ENCODE results near the gene CYP26C1. TPM values are rescaled to one million over a fixed set of nuclear protein-coding genes. Genes with fewer than 3 reads are reported as not detected.

The CYP26C1 gene
- total RNA-seq, 1 donor from 2014 or later = under 0.01 TPM

DNA sequence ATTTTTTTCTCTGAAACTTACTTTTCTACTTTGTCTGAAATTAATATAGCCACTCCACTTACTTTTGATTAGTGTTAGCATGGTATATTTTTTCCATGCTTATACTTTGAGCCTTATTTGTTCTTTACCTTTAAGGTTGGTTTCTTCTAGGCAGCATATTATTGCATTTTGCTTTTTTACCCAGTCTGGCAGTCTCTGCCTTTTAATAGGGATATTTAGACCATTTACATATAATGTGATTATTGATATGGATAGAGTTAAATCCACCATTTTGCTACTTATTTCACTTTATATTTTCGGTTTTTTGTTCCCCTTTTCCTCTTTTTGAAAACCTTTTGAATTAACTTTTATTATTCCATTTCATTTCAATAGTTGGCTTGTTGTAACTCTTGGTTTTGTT, 43.4 kb downstream of the CYP26C1 start:
- Histone ChIP-seq H3K36me3 (ENCODE audit: control insufficient read depth, insufficient read depth, low read length) (no peaks in the 10 kb centered on the region), H3K27me3 (ENCODE audit: control insufficient read depth, insufficient read depth, low read length) (no peaks in the 10 kb centered on the region), H3K4me3 (ENCODE audit: low read depth, low read length) (no peak overlapping the region)
- TF ChIP-seq, protein P1, sequence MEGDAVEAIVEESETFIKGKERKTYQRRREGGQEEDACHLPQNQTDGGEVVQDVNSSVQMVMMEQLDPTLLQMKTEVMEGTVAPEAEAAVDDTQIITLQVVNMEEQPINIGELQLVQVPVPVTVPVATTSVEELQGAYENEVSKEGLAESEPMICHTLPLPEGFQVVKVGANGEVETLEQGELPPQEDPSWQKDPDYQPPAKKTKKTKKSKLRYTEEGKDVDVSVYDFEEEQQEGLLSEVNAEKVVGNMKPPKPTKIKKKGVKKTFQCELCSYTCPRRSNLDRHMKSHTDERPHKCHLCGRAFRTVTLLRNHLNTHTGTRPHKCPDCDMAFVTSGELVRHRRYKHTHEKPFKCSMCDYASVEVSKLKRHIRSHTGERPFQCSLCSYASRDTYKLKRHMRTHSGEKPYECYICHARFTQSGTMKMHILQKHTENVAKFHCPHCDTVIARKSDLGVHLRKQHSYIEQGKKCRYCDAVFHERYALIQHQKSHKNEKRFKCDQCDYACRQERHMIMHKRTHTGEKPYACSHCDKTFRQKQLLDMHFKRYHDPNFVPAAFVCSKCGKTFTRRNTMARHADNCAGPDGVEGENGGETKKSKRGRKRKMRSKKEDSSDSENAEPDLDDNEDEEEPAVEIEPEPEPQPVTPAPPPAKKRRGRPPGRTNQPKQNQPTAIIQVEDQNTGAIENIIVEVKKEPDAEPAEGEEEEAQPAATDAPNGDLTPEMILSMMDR (IDR thresholded peaks at IDR 0.05; ENCODE audit: insufficient read depth, low read length, severe bottlenecking) = no peak
- FAIRE-seq (no peak), DNase-seq (ENCODE audit: low read depth) (no peak)

- DNase-seq (ENCODE audit: low read depth) (no peak), FAIRE-seq (no peak)
- TF ChIP-seq, protein P1 (IDR thresholded peaks at IDR 0.05; ENCODE audit: insufficient read depth, low read length, severe bottlenecking) = no peak
- Histone ChIP-seq H3K4me3 (ENCODE audit: low read depth, low read length) (no peak overlapping the region), H3K36me3 (ENCODE audit: control insufficient read depth, insufficient read depth, low read length) (no peaks in the 10 kb centered on the region), H3K27me3 (ENCODE audit: control insufficient read depth, insufficient read depth, low read length) (no peaks in the 10 kb centered on the region)
Measured at GRCh38 chr10:93106631-93107072, 46.1 kb downstream of the CYP26C1 start.

DNA sequence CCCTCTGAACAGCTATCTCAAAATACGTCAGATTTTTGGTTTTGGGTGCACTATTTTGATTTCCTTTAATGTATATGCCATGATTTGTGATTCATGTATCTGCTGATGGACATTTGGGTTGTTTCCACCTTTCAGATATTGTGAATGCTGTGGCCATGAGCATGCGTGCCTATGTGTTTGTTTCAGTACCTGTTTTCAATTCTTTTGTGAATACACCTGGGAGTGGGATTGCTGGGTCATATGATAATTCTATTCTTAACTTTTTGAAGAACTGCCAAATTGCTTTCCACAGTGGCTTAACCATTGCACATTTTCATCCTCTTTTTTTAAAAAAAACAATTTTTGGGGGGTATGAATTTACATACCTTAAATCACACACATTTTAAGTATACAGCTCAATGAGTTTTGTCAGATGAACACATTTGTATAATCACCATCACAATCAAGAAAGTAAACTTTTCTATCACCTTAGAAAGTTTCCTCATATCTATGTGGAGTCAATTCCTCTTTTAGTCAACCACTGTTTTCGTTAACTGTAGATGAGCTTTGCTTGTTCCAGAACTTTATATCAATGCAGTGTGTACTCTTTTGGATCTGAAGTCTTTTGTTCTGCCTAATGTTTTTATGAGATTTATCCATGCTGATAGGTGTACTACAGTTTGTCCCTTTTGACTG, 50.0 kb downstream of the CYP26C1 start:
- Histone ChIP-seq H3K4me3 (ENCODE audit: low read depth, low read length) (no peak overlapping the region), H3K27me3 (ENCODE audit: control insufficient read depth, insufficient read depth, low read length) (peaks cover 7% of the 10 kb centered on the region), H3K36me3 (ENCODE audit: control insufficient read depth, insufficient read depth, low read length) (no peaks in the 10 kb centered on the region)
- TF ChIP-seq, protein P1 (IDR thresholded peaks at IDR 0.05; ENCODE audit: insufficient read depth, low read length, severe bottlenecking) = no peak
- no peak for FAIRE-seq
- DNase-seq (ENCODE audit: low read depth) = no peak

GRCh38 chr10:93113042-93113441, 52.4 kb downstream of the CYP26C1 start:
- no peak for FAIRE-seq

DNA sequence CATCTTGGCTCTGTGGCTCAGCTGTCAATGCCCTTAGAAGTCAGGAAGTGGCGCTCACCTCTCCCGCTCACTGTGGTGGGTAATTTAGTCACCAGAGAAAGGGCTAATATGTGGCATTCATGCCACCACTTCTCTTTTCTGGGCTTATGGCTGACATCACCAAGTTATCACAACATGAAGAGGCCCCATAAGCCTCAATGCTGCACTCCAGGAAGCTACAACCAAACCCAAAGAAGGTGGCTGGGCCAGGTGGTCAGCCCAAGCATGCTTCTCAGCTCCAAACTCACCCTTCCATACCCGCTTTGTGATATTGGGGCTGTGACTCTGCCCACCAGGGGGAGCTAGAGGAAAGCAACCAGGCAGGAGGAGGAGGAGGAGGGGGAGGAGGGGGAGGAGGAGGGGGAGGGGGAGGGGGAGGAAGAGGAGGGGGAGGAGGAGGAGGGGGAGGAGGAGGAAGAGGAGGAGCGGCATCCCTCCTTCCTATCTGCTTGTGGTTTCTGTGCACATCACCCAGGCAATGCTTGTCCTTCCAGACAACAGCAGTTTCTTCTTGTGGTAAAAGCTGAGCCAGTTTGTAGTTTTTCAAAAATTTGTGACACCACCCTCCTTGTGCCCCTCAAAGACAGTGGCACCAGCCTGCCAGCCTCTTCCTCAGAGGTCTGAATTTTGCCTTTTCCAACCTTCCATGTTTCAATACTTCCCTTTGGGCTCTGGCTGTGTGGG, 55.2 kb downstream of the CYP26C1 start:
- FAIRE-seq (no peak), DNase-seq (ENCODE audit: low read depth) (peak; percentile 44)
- TF ChIP-seq, protein P1 (IDR thresholded peaks at IDR 0.05; ENCODE audit: insufficient read depth, low read length, severe bottlenecking) = peak; percentile 60
- peaks cover 9% of the 10 kb centered on the region for H3K27me3 ChIP-seq (ENCODE audit: control insufficient read depth, insufficient read depth, low read length)
- H3K4me3 ChIP-seq (ENCODE audit: low read depth, low read length) = no peak overlapping the region
- H3K36me3 ChIP-seq (ENCODE audit: control insufficient read depth, insufficient read depth, low read length) = no peaks in the 10 kb centered on the region

More at GRCh38 chr10:93113042-93113441, 52.4 kb downstream of the CYP26C1 start:
- TF ChIP-seq, protein P1 (IDR thresholded peaks at IDR 0.05; ENCODE audit: insufficient read depth, low read length, severe bottlenecking) = no peak
- peaks cover 7% of the 10 kb centered on the region for H3K27me3 ChIP-seq (ENCODE audit: control insufficient read depth, insufficient read depth, low read length)
- no peaks in the 10 kb centered on the region for H3K36me3 ChIP-seq (ENCODE audit: control insufficient read depth, insufficient read depth, low read length)
- H3K4me3 ChIP-seq (ENCODE audit: low read depth, low read length) = no peak overlapping the region
- DNase-seq (ENCODE audit: low read depth) = no peak

Other genes with a start within 250 kb of the CYP26C1 start
- gene EXOC6, start 212.3 kb upstream of the CYP26C1 start, total RNA-seq = 9.3 and 12.4 TPM in 2 replicates
- not detected in 2 replicates for gene CYP26A1, start 13.1 kb downstream of the CYP26C1 start, total RNA-seq

Data from bronchial epithelial cell (primary cell).